SK-N-SH treated with all-trans-retinoic acid at 6 μM for 48 hours (cell line): ENCODE results near the gene CYTIP.

Experiments
- ATAC-seq: fragments of 200-7000 bp; cut with Tn5 transposase; 3 replicates; pipeline ENCODE4 v1.9.1; 2020; ENCODE audit warnings: mild to moderate bottlenecking, moderate library complexity
- ARNTL ChIP-seq: fragments of 450-650 bp; formaldehyde crosslinking; IDR thresholded peaks from 2 replicates; pipeline ENCODE4 v1.5.0; 2020; ENCODE audit warnings: low read depth, mild to moderate bottlenecking, moderate library complexity, borderline replicate concordance
- BACH2 ChIP-seq: fragments of 250-450 bp; sonication (Bioruptor Pico); IDR thresholded peaks from 2 replicates; pipeline ENCODE4 v1.9.0; 2021; ENCODE audit warnings: mild to moderate bottlenecking, borderline replicate concordance
- CREB5 ChIP-seq: fragments of 250-450 bp; sonication (Bioruptor Pico); IDR thresholded peaks from 2 replicates; pipeline ENCODE4 v1.5.1; 2020; ENCODE audit warnings: low read depth, mild to moderate bottlenecking, moderate library complexity
- CSDC2 ChIP-seq: fragments of 250-450 bp; sonication (Bioruptor Pico); IDR thresholded peaks from 2 replicates; pipeline ENCODE4 v1.5.0; 2020; ENCODE audit warnings: mild to moderate bottlenecking, moderate library complexity
- CSRNP3 ChIP-seq: fragments of 250-450 bp; sonication (Bioruptor Pico); IDR thresholded peaks from 2 replicates; pipeline ENCODE4 v1.5.1; 2021; ENCODE audit warnings: mild to moderate bottlenecking, moderate library complexity
- ESRRG ChIP-seq: fragments of 250-450 bp; sonication (Bioruptor Pico); IDR thresholded peaks from 2 replicates; pipeline ENCODE4 v1.6.1; 2021; ENCODE audit warnings: mild to moderate bottlenecking
- GLIS3 ChIP-seq: fragments of 250-450 bp; sonication (Bioruptor Pico); IDR thresholded peaks from 2 replicates; pipeline ENCODE4 v1.5.0; 2020; ENCODE audit warnings: mild to moderate bottlenecking, moderate library complexity
- ISL1 ChIP-seq: fragments of 250-450 bp; sonication (Bioruptor Pico); IDR thresholded peaks from 2 replicates; pipeline ENCODE4 v2.1.2; 2022; ENCODE audit warnings: mild to moderate bottlenecking, moderate library complexity
- OSR1 ChIP-seq: fragments of 250-450 bp; sonication (Bioruptor Pico); IDR thresholded peaks from 2 replicates; pipeline ENCODE4 v1.8.0; 2022; ENCODE audit warnings: moderate library complexity, mild to moderate bottlenecking, inconsistent platforms
- PATZ1 ChIP-seq: fragments of 250-450 bp; sonication (Bioruptor Pico); IDR thresholded peaks from 2 replicates; pipeline ENCODE4 v1.8.0; 2020; ENCODE audit warnings: mild to moderate bottlenecking, moderate library complexity, borderline replicate concordance
- POU6F1 ChIP-seq: fragments of 250-450 bp; sonication (Bioruptor Pico); IDR thresholded peaks from 2 replicates; pipeline ENCODE4 v1.8.0; 2021; ENCODE audit warnings: low read depth, mild to moderate bottlenecking, moderate library complexity, borderline replicate concordance
- PPARA ChIP-seq: fragments of 250-450 bp; sonication (Bioruptor Pico); IDR thresholded peaks from 2 replicates; pipeline ENCODE4 v1.5.0; 2020; ENCODE audit warnings: mild to moderate bottlenecking, borderline replicate concordance
- RARB ChIP-seq: fragments of 250-450 bp; sonication (Bioruptor Pico); IDR thresholded peaks from 2 replicates; pipeline ENCODE4 v1.8.0; 2021; ENCODE audit warnings: mild to moderate bottlenecking, moderate library complexity
- SNAI2 ChIP-seq: fragments of 250-450 bp; sonication (Bioruptor Pico); IDR thresholded peaks from 2 replicates; pipeline ENCODE4 v1.5.0; 2020; ENCODE audit warnings: mild to moderate bottlenecking, moderate library complexity
- TCF4 ChIP-seq: fragments of 250-450 bp; sonication (Bioruptor Pico); IDR thresholded peaks from 2 replicates; pipeline ENCODE4 v1.8.0; 2021; ENCODE audit warnings: mild to moderate bottlenecking, moderate library complexity, borderline replicate concordance
- TSHZ2 ChIP-seq: fragments of 250-450 bp; sonication (Bioruptor Pico); IDR thresholded peaks from 2 replicates; pipeline ENCODE4 v1.5.0; 2020; ENCODE audit warnings: mild to moderate bottlenecking, moderate library complexity
- ZC3H10 ChIP-seq: fragments of 250-450 bp; sonication (Bioruptor Pico); IDR thresholded peaks from 2 replicates; pipeline ENCODE4 v1.5.1; 2021; ENCODE audit warnings: mild to moderate bottlenecking, moderate library complexity
- ZFP3 ChIP-seq: fragments of 250-450 bp; sonication (Bioruptor Pico); IDR thresholded peaks from 2 replicates; pipeline ENCODE4 v1.5.0; 2020; ENCODE audit warnings: mild to moderate bottlenecking, moderate library complexity
- ZNF565 ChIP-seq: fragments of 450-650 bp; formaldehyde crosslinking; conservative IDR thresholded peaks from 2 replicates; pipeline ENCODE4 v1.5.0; 2020; ENCODE audit warnings: low read depth, mild to moderate bottlenecking, moderate library complexity
- ZNF70 ChIP-seq: fragments of 450-650 bp; formaldehyde crosslinking; IDR thresholded peaks from 2 replicates; pipeline ENCODE4 v1.5.0; 2020; ENCODE audit warnings: mild to moderate bottlenecking, moderate library complexity

Gene CYTIP

GRCh38 chr2:157486596-157487270 lies 42.8 kb upstream of the CYTIP start:
- no peak for ATAC-seq
- TF ChIP-seq ZFP3 (CRISPR knock-in tag): no peak
- no peak for TF ChIP-seq ISL1
- TF ChIP-seq ARNTL (CRISPR knock-in tag): no peak
- TF ChIP-seq ZNF70 (CRISPR knock-in tag): no peak
- TF ChIP-seq TSHZ2 (CRISPR knock-in tag): no peak
- TF ChIP-seq TCF4 (CRISPR knock-in tag): no peak
- TF ChIP-seq ESRRG (CRISPR knock-in tag): no peak
- TF ChIP-seq BACH2 (CRISPR knock-in tag): no peak
- TF ChIP-seq CSDC2 (CRISPR knock-in tag): no peak
- TF ChIP-seq RARB: no peak

GRCh38 chr2:157480182-157480961 lies 36.5 kb upstream of the CYTIP start:
- TF ChIP-seq GLIS3 (CRISPR knock-in tag) (no peak), ZNF565 (CRISPR knock-in tag) (no peak), OSR1 (CRISPR knock-in tag) (no peak), CSRNP3 (CRISPR knock-in tag) (no peak), POU6F1 (no peak), ISL1 (no peak), PATZ1 (CRISPR knock-in tag) (no peak), PPARA (no peak), CSDC2 (CRISPR knock-in tag) (no peak)
- no peak for ATAC-seq

- no peak for ATAC-seq
- TF ChIP-seq ARNTL (CRISPR knock-in tag): no peak
- no peak for TF ChIP-seq ESRRG (CRISPR knock-in tag)
- TF ChIP-seq SNAI2 (CRISPR knock-in tag): no peak
- TF ChIP-seq ZC3H10 (CRISPR knock-in tag): no peak
- TF ChIP-seq POU6F1: no peak
- TF ChIP-seq OSR1 (CRISPR knock-in tag): no peak
- no peak for TF ChIP-seq TCF4 (CRISPR knock-in tag)
- TF ChIP-seq CREB5 (CRISPR knock-in tag): no peak
- no peak for TF ChIP-seq CSDC2 (CRISPR knock-in tag)
These were observed 35.5 kb upstream of the CYTIP start for GRCh38 chr2:157479081-157480027.
